HEK293 (cell line): ENCODE data around the gene SCYL3.

Source experiments
- CTCF ChIA-PET: fragments of 350-600 bp; formaldehyde crosslinking; extraction: SDS; loops from one replicate; lab custom pipeline; 2021; ENCODE audit warnings: antibody characterized with exemption; lab: Yijun Ruan, JAX
- POLR2A ChIA-PET: fragments of 300-600 bp; formaldehyde crosslinking; extraction: SDS; loops from one replicate; lab custom pipeline; 2020; ENCODE audit warnings: antibody characterized with exemption, inconsistent platforms; lab: Yijun Ruan, JAX
- H3K27ac ChIP-seq: fragments of 200-500 bp; sonication (Bioruptor generic); 2 replicates; pipeline ENCODE4 v1.5.1; 2014; ENCODE audit warnings: low read depth, low read length, control low read depth, inconsistent platforms; ENCODE audit errors: extremely low read depth
- H3K36me3 ChIP-seq, 2 experiments: fragments of 200-500 bp in 1 of 2; sonication (Bioruptor generic) in 1 of 2; 1 replicate in 1 of 2; 2 replicates in 1 of 2; pipeline ENCODE4 v1.5.1; 2014 to 2017; ENCODE audit warnings: inconsistent platforms in 2 of 2, low read length in 2 of 2; ENCODE audit not compliant: control insufficient read depth in 2 of 2, insufficient read depth in 1 of 2
- H3K4me1 ChIP-seq: fragments of 200-500 bp; sonication (Bioruptor generic); 2 replicates; pipeline ENCODE4 v1.5.1; 2014; ENCODE audit warnings: mild to moderate bottlenecking, low read length, inconsistent platforms; ENCODE audit not compliant: control insufficient read depth, insufficient read depth
- H3K4me3 ChIP-seq: 2 replicates; pipeline ENCODE4 v1.5.1; 2011; ENCODE audit warnings: low read depth, mild to moderate bottlenecking, control low read depth, low read length, moderate library complexity
- H3K9me3 ChIP-seq: fragments of 200-500 bp; sonication (Bioruptor generic); 2 replicates; pipeline ENCODE4 v1.5.1; 2014; ENCODE audit warnings: low read depth, low read length, inconsistent platforms; ENCODE audit not compliant: control insufficient read depth, insufficient read depth
- CTCF ChIP-seq: fragments of 450-650 bp; formaldehyde crosslinking; IDR thresholded peaks from 2 replicates; pipeline ENCODE4 v1.5.1; 2016; ENCODE audit warnings: missing biosample characterization, missing genetic modification characterization
- ELK4 ChIP-seq: IDR thresholded peaks from 2 replicates; pipeline ENCODE4 v1.6.1; 2011; ENCODE audit warnings: mild to moderate bottlenecking, low read depth, low read length, borderline replicate concordance
- GFI1B ChIP-seq: fragments of 450-650 bp; formaldehyde crosslinking; IDR thresholded peaks from 2 replicates; pipeline ENCODE4 v1.5.1; 2016; ENCODE audit warnings: missing biosample characterization, missing genetic modification characterization
- KLF10 ChIP-seq: fragments of 450-650 bp; IDR thresholded peaks from 2 replicates; pipeline ENCODE4 v1.5.1; 2018; ENCODE audit warnings: missing biosample characterization, mild to moderate bottlenecking, missing genetic modification characterization
- KLF16 ChIP-seq: fragments of 450-650 bp; formaldehyde crosslinking; IDR thresholded peaks from 2 replicates; pipeline ENCODE4 v1.5.1; 2017; ENCODE audit warnings: missing biosample characterization, missing genetic modification characterization
- SETDB1 ChIP-seq: IDR thresholded peaks from one replicate; pipeline ENCODE4 v1.6.1; 2017; ENCODE audit warnings: mild to moderate bottlenecking, low read length, moderate library complexity, mixed read lengths; ENCODE audit not compliant: insufficient read length
- YY1 ChIP-seq: fragments of 450-650 bp; formaldehyde crosslinking; IDR thresholded peaks from 2 replicates; pipeline ENCODE4 v1.5.1; 2018; ENCODE audit warnings: missing biosample characterization, missing genetic modification characterization
- YY2 ChIP-seq: fragments of 450-650 bp; formaldehyde crosslinking; IDR thresholded peaks from 2 replicates; pipeline ENCODE4 v1.5.1; 2016; ENCODE audit warnings: missing biosample characterization, missing genetic modification characterization
- ZBTB6 ChIP-seq: fragments of 450-650 bp; formaldehyde crosslinking; IDR thresholded peaks from 2 replicates; pipeline ENCODE4 v1.5.1; 2017; ENCODE audit warnings: missing biosample characterization, missing genetic modification characterization
- ZEB2 ChIP-seq: fragments of 450-650 bp; formaldehyde crosslinking; IDR thresholded peaks from 2 replicates; pipeline ENCODE4 v1.5.1; 2016; ENCODE audit warnings: missing biosample characterization, missing genetic modification characterization
- ZFP41 ChIP-seq: fragments of 450-650 bp; formaldehyde crosslinking; IDR thresholded peaks from 2 replicates; pipeline ENCODE4 v1.5.1; 2016; ENCODE audit warnings: missing biosample characterization, missing genetic modification characterization, borderline replicate concordance
- ZIC2 ChIP-seq: fragments of 450-650 bp; formaldehyde crosslinking; IDR thresholded peaks from 2 replicates; pipeline ENCODE4 v1.5.1; 2016; ENCODE audit warnings: missing biosample characterization, missing genetic modification characterization
- ZNF211 ChIP-seq: fragments of 450-650 bp; formaldehyde crosslinking; IDR thresholded peaks from 2 replicates; pipeline ENCODE4 v1.5.1; 2016; ENCODE audit warnings: low read depth, missing biosample characterization, missing genetic modification characterization
- ZNF239 ChIP-seq: fragments of 450-650 bp; formaldehyde crosslinking; IDR thresholded peaks from 2 replicates; pipeline ENCODE4 v1.5.1; 2016; ENCODE audit warnings: missing biosample characterization, missing genetic modification characterization
- ZNF362 ChIP-seq: fragments of 450-650 bp; formaldehyde crosslinking; IDR thresholded peaks from 2 replicates; pipeline ENCODE4 v1.5.1; 2016; ENCODE audit warnings: missing biosample characterization, missing genetic modification characterization
- ZNF37A ChIP-seq: fragments of 450-650 bp; IDR thresholded peaks from 2 replicates; pipeline ENCODE4 v1.5.1; 2018; ENCODE audit warnings: missing biosample characterization, missing genetic modification characterization
- ZNF623 ChIP-seq: fragments of 450-650 bp; formaldehyde crosslinking; IDR thresholded peaks from 2 replicates; pipeline ENCODE4 v1.5.1; 2016; ENCODE audit warnings: missing biosample characterization, missing genetic modification characterization
- TF ChIP-seq, protein P1 (sequence below): fragments of 450-650 bp; formaldehyde crosslinking; IDR thresholded peaks from 2 replicates; pipeline ENCODE4 v1.5.1; 2016; ENCODE audit warnings: missing biosample characterization, missing genetic modification characterization
- TF ChIP-seq, protein P2 (sequence below): fragments of 450-650 bp; formaldehyde crosslinking; IDR thresholded peaks from 2 replicates; pipeline ENCODE4 v1.5.1; 2016; ENCODE audit warnings: missing biosample characterization, missing genetic modification characterization
- TF ChIP-seq, protein P3 (sequence below): fragments of 450-650 bp; formaldehyde crosslinking; IDR thresholded peaks from 2 replicates; pipeline ENCODE4 v1.5.1; 2017; ENCODE audit warnings: missing biosample characterization, missing genetic modification characterization
- TF ChIP-seq, protein P4 (sequence below): fragments of 450-650 bp; formaldehyde crosslinking; IDR thresholded peaks from 2 replicates; pipeline ENCODE4 v1.5.1; 2016; ENCODE audit warnings: missing biosample characterization, missing genetic modification characterization

The SCYL3 gene

GRCh38 chr1:169829671-169830070 is 64.0 kb downstream of the SCYL3 start (continued):
- TF ChIP-seq, protein P1, sequence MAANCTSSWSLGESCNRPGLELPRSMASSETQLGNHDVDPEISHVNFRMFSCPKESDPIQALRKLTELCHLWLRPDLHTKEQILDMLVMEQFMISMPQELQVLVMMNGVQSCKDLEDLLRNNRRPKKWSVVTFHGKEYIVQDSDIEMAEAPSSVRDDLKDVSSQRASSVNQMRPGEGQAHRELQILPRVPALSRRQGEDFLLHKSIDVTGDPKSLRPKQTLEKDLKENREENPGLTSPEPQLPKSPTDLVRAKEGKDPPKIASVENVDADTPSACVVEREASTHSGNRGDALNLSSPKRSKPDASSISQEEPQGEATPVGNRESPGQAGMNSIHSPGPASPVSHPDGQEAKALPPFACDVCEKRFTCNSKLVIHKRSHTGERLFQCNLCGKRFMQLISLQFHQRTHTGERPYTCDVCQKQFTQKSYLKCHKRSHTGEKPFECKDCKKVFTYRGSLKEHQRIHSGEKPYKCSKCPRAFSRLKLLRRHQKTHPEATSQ: no peak
- no peak for TF ChIP-seq KLF10
- TF ChIP-seq YY1 (tag by site-specific recombination): no peak
- TF ChIP-seq SETDB1: no peak
- no peak for TF ChIP-seq CTCF (tag by site-specific recombination)
- TF ChIP-seq KLF16 (tag by site-specific recombination): no peak
- TF ChIP-seq GFI1B (tag by site-specific recombination): no peak
- no peak for TF ChIP-seq YY2
- TF ChIP-seq ZNF362 (tag by site-specific recombination): no peak

DNA sequence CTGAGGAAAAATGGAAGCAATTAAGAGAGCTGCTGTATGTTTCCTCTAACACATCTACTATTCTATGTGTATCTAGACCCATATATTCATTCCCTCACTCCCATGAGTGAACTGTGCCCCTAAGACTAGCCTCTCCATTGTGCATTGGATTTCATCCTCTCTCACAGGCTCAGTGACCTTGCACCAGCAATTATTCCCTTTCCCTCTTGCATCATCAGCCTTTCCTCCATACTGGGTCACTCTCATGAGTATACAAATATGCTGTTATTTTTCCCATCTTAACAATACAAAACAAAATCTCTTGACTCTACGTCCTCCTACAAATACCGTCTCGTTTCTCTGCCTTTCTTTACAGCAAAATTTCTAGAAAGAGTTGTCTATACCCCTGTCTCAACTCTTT is 69.5 kb downstream of the SCYL3 start:
- no peaks in the 10 kb centered on the region for H3K9me3 ChIP-seq
- no peak overlapping the region for H3K4me3 ChIP-seq
- peaks cover 29 to 74% of the 10 kb centered on the region in 2 experiments for H3K36me3 ChIP-seq
- POLR2A ChIA-PET: no interaction called here
- CTCF ChIA-PET: no interaction called here
- H3K27ac ChIP-seq: no peak overlapping the region
- no peak for TF ChIP-seq ZBTB6 (tag by site-specific recombination)
- TF ChIP-seq, protein P2, sequence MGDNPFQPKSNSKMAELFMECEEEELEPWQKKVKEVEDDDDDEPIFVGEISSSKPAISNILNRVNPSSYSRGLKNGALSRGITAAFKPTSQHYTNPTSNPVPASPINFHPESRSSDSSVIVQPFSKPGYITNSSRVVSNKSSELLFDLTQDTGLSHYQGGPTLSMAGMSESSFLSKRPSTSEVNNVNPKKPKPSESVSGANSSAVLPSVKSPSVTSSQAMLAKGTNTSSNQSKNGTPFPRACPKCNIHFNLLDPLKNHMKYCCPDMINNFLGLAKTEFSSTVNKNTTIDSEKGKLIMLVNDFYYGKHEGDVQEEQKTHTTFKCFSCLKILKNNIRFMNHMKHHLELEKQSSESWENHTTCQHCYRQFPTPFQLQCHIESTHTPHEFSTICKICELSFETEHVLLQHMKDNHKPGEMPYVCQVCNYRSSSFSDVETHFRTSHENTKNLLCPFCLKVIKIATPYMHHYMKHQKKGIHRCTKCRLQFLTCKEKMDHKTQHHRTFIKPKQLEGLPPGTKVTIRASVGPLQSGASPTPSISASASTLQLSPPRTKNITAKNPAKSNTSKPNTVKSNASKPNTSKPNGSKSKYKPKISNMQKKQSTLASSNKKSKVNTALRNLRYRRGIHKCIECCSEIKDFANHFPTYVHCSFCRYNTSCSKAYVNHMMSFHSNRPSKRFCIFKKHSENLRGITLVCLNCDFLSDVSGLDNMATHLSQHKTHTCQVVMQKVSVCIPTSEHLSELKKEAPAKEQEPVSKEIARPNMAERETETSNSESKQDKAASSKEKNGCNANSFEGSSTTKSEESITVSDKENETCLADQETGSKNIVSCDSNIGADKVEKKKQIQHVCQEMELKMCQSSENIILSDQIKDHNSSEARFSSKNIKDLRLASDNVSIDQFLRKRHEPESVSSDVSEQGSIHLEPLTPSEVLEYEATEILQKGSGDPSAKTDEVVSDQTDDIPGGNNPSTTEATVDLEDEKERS (tag by site-specific recombination): no peak
- no peak for TF ChIP-seq ZNF211 (tag by site-specific recombination)
- TF ChIP-seq ZEB2 (tag by site-specific recombination): no peak
- TF ChIP-seq, protein P3, sequence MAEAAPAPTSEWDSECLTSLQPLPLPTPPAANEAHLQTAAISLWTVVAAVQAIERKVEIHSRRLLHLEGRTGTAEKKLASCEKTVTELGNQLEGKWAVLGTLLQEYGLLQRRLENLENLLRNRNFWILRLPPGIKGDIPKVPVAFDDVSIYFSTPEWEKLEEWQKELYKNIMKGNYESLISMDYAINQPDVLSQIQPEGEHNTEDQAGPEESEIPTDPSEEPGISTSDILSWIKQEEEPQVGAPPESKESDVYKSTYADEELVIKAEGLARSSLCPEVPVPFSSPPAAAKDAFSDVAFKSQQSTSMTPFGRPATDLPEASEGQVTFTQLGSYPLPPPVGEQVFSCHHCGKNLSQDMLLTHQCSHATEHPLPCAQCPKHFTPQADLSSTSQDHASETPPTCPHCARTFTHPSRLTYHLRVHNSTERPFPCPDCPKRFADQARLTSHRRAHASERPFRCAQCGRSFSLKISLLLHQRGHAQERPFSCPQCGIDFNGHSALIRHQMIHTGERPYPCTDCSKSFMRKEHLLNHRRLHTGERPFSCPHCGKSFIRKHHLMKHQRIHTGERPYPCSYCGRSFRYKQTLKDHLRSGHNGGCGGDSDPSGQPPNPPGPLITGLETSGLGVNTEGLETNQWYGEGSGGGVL (tag by site-specific recombination): no peak
- TF ChIP-seq ELK4: no peak
- no peak for TF ChIP-seq ZFP41
- TF ChIP-seq, protein P4, sequence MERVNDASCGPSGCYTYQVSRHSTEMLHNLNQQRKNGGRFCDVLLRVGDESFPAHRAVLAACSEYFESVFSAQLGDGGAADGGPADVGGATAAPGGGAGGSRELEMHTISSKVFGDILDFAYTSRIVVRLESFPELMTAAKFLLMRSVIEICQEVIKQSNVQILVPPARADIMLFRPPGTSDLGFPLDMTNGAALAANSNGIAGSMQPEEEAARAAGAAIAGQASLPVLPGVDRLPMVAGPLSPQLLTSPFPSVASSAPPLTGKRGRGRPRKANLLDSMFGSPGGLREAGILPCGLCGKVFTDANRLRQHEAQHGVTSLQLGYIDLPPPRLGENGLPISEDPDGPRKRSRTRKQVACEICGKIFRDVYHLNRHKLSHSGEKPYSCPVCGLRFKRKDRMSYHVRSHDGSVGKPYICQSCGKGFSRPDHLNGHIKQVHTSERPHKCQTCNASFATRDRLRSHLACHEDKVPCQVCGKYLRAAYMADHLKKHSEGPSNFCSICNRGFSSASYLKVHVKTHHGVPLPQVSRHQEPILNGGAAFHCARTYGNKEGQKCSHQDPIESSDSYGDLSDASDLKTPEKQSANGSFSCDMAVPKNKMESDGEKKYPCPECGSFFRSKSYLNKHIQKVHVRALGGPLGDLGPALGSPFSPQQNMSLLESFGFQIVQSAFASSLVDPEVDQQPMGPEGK (tag by site-specific recombination): no peak
- TF ChIP-seq ZNF37A: no peak
- TF ChIP-seq ZNF623 (tag by site-specific recombination): no peak
- TF ChIP-seq ZNF239 (tag by site-specific recombination): no peak
- TF ChIP-seq ZIC2 (tag by site-specific recombination): no peak
- TF ChIP-seq, all 188 proteins: peak for 0
- no peaks in the 10 kb centered on the region for H3K4me1 ChIP-seq
